Lower leg skin (tissue), 3 donors: ENCODE results near the gene CLCNKB.

Experiments used
- POLR2A ChIP-seq, 2 donors: fragments of 450-650 bp; IDR thresholded peaks; one replicate each; pipeline ENCODE4 v1.6.1; 2016 to 2017; ENCODE audit warnings: antibody characterized with exemption in 2 of 2, mild to moderate bottlenecking in 1 of 2, moderate library complexity in 1 of 2
- TF ChIP-seq, protein P1 (sequence below), 3 donors: fragments of 450-650 bp; IDR thresholded peaks; one replicate each; pipeline ENCODE4 v1.5.1; 2016; ENCODE audit warnings: antibody characterized with exemption in 3 of 3, mild to moderate bottlenecking in 3 of 3, moderate library complexity in 2 of 3

DNA sequence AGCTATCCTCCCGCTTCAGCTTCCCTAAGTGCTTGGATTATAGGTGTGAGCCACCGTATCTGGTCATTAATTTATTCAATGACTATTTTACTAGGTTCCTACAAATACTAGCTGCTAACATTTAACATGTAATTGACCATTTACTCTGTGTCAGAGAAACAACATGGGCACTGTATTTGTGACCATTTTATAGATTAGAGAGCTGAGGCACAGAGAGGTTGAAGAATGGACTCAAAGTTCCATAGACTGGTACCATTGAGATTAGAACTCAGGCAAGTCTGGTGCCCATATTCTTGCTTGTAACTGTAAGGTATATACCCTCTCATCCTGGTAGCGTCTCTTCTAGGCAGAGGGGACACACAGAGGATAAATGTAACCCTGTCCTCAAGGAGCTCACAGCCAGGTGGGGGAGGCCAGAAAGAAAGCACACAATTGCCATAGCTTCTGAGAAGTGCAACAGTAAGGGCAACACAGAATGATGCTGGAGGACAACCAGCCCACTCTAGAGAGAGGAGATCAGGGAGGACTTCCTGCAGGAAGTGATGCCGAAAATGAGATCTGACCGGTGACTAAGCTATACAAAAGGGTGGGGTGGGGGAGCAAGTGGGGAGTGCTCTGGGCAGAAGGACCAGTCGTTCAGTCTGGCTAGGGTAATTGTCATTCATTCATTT lies 35.8 kb upstream of the CLCNKB start:
- TF ChIP-seq, protein P1, sequence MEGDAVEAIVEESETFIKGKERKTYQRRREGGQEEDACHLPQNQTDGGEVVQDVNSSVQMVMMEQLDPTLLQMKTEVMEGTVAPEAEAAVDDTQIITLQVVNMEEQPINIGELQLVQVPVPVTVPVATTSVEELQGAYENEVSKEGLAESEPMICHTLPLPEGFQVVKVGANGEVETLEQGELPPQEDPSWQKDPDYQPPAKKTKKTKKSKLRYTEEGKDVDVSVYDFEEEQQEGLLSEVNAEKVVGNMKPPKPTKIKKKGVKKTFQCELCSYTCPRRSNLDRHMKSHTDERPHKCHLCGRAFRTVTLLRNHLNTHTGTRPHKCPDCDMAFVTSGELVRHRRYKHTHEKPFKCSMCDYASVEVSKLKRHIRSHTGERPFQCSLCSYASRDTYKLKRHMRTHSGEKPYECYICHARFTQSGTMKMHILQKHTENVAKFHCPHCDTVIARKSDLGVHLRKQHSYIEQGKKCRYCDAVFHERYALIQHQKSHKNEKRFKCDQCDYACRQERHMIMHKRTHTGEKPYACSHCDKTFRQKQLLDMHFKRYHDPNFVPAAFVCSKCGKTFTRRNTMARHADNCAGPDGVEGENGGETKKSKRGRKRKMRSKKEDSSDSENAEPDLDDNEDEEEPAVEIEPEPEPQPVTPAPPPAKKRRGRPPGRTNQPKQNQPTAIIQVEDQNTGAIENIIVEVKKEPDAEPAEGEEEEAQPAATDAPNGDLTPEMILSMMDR (IDR thresholded peaks at IDR 0.05) = no peak
- TF ChIP-seq POLR2A (IDR thresholded peaks at IDR 0.05) = no peak
